Measurements from ENCODE around the gene RPL13A. TPM values are rescaled to one million over a fixed set of nuclear protein-coding genes. Genes with fewer than 3 reads are reported as not detected.

Gene RPL13A
- total and polyA plus RNA-seq, 9 of the 15 experiments (the other 6 are each of a cell fraction or from before 2014, with no cell fraction given), result 1,744 to 5,482 (median 2,949) TPM

- no peak for TF ChIP-seq ZNF407 (IDR thresholded peaks at IDR 0.05; ENCODE audit: low read depth)
- no peak for TF ChIP-seq PHF20 (IDR thresholded peaks at IDR 0.05; ENCODE audit: partially characterized antibody)
- TF ChIP-seq TFAM (CRISPR knock-in tag; conservative IDR thresholded peaks at IDR 0.05), result no peak
- TF ChIP-seq SUPT5H (IDR thresholded peaks at IDR 0.05), result 0 out of 2 replicates have a peak, but pooled peaks have one; percentile 42
- no peak for TF ChIP-seq IRF1 (CRISPR knock-in tag; IDR thresholded peaks at IDR 0.05; ENCODE audit: borderline replicate concordance)
- no peak for TF ChIP-seq NBN (IDR thresholded peaks at IDR 0.05; ENCODE audit: low read depth)
- no peak for TF ChIP-seq ELK3 (CRISPR knock-in tag; IDR thresholded peaks at IDR 0.05)
- TF ChIP-seq ZNF449 (CRISPR knock-in tag; IDR thresholded peaks at IDR 0.05), result no peak
- TF ChIP-seq ZNF639 (CRISPR knock-in tag; conservative IDR thresholded peaks at IDR 0.05 in 1 of 2, IDR thresholded peaks at IDR 0.05 in 1 of 2), result no peak
Observed at GRCh38 chr19:49497047-49497788, 9.8 kb downstream of the RPL13A start (continued).
